GM23338 (cell line): Measurements from ENCODE around the gene SLC7A14.

Source experiments
- CTCF ChIP-seq, 2 experiments: fragments of 200-600 bp in 1 of 2; sonication (generic) in 1 of 2; conservative IDR thresholded peaks; 2 replicates each; pipeline versions ENCODE4 v1.5.1 to v1.6.1; 2016 to 2017; ENCODE audit warnings: antibody characterized with exemption in 2 of 2, low read depth in 2 of 2, mild to moderate bottlenecking in 2 of 2, moderate library complexity in 1 of 2
- ETS1 ChIP-seq: IDR thresholded peaks from 2 replicates; pipeline ENCODE4 v1.6.1; 2016; ENCODE audit warnings: antibody characterized with exemption
- EZH2 ChIP-seq: fragments of 200-600 bp; sonication (generic); IDR thresholded peaks from one replicate; pipeline ENCODE4 v1.8.0; 2017; ENCODE audit warnings: antibody characterized with exemption, mild to moderate bottlenecking, low read depth; ENCODE audit not compliant: unreplicated experiment
- EZH2phosphoT487 ChIP-seq: fragments of 200-600 bp; sonication (generic); IDR thresholded peaks from one replicate; pipeline ENCODE4 v1.8.1; 2018; ENCODE audit warnings: antibody characterized with exemption; ENCODE audit not compliant: unreplicated experiment
- NANOG ChIP-seq: IDR thresholded peaks from 2 replicates; pipeline ENCODE4 v1.6.1; 2016; ENCODE audit warnings: antibody characterized with exemption, borderline replicate concordance
- POLR2AphosphoS5 ChIP-seq: IDR thresholded peaks from 2 replicates; pipeline ENCODE4 v1.6.1; 2016; ENCODE audit warnings: antibody characterized with exemption, low read depth
- REST ChIP-seq: IDR thresholded peaks from one replicate; pipeline ENCODE4 v1.6.1; 2018; ENCODE audit warnings: antibody characterized with exemption; ENCODE audit not compliant: unreplicated experiment
- STAT1 ChIP-seq: IDR thresholded peaks from one replicate; pipeline ENCODE4 v1.6.1; 2016; ENCODE audit warnings: antibody characterized with exemption; ENCODE audit not compliant: unreplicated experiment

- TF ChIP-seq CTCF (conservative IDR thresholded peaks at IDR 0.05; ENCODE audit: low read depth in 2 of 2): no peak
- TF ChIP-seq EZH2: no peak
- TF ChIP-seq EZH2phosphoT487: no peak
- TF ChIP-seq REST: no peak
- no peak for TF ChIP-seq POLR2AphosphoS5
- TF ChIP-seq STAT1: no peak
- no peak for TF ChIP-seq NANOG
- no peak for TF ChIP-seq ETS1
These were observed 147.0 kb downstream of the SLC7A14 start for GRCh38 chr3:170438836-170439235.
